SU-DHL-6 (cell line): ENCODE results near the gene VAPB.

Experiments
- CTCF ChIP-seq: fragments of 200-600 bp; sonication (generic); IDR thresholded peaks from one replicate; pipeline ENCODE4 v1.5.1; 2017; ENCODE audit warnings: antibody characterized with exemption, mild to moderate bottlenecking, low read length, moderate library complexity; ENCODE audit not compliant: insufficient read depth, poor library complexity, severe bottlenecking
- EZH2phosphoT487 ChIP-seq: fragments of 200-600 bp; sonication (generic), shearing (Covaris generic); conservative IDR thresholded peaks from 2 replicates; pipeline ENCODE4 v1.6.1; 2018; ENCODE audit warnings: mild to moderate bottlenecking, antibody characterized with exemption, low read length, moderate library complexity, mixed read lengths

DNA sequence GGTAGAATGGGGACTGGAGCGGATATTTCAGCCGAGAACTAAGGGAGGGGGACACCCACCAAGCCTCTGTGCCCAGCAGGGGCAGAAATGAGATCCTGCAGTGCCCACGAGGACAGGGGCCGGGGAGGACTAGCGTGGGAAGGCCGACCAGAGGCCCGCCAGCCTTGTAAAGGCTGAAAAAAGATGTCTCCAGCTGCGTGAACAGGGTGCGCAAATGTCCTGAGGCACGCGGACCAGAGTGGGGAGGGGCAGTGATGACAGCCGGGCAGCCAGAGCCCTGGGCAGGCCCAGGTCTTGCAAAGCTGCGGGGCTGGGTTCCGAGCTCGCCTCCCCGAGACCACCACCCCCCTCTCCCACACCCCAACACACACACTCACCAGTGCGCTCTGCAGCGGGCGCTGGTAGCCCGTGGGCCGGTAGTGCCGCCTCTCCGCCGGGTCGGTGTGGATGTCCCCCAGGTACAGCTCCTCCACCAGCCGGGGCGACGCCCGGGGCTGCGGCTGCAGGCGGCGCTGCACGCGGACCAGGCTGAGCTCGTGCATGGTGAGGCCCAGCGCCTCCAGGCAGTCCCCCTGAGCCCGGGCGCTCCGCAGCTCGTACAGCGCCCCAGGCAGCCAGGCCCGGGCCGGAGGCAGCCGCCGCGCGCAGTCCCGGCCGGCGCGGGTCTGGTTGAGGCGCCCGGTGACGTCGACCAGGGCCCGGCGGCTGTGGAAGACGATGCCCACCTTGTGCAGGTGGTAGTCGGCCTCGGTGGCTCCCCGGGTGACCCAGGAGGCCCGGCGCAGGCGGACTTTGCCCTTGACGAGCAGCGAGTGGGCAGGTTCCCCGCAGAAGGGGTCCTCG, 77.9 kb downstream of the VAPB start:
- TF ChIP-seq CTCF: no peak
- no peak for TF ChIP-seq EZH2phosphoT487
